Stimulated activated CD8-positive, alpha-beta memory T cell treated with anti-CD3 and anti-CD28 coated beads, Interleukin-4, amount 100 ng/mL, for 1 hour (primary cell): ENCODE measurements around the gene GALE.
"Not testable (repeated sequence)": the region's sequence is repeated elsewhere in the genome, so short reads cannot be mapped to it uniquely, and the experiment has no call there.

ENCODE experiments used
- DNase-seq, 2 donors: peaks; one replicate each; pipeline ENCODE4 v3.0.0-alpha.2; 2020; ENCODE audit warnings: low read depth in 2 of 2, low spot score in 1 of 2

The GALE gene

GRCh38 chr1:23800400-23801337 lies at the start of gene GALE:
Gene GALE, minus strand, starts transcription at chr1:23800754. Its CDS starts 1,747 bp downstream, at chr1:23799007.
- peak; percentile 95 to 97 for DNase-seq

DNA sequence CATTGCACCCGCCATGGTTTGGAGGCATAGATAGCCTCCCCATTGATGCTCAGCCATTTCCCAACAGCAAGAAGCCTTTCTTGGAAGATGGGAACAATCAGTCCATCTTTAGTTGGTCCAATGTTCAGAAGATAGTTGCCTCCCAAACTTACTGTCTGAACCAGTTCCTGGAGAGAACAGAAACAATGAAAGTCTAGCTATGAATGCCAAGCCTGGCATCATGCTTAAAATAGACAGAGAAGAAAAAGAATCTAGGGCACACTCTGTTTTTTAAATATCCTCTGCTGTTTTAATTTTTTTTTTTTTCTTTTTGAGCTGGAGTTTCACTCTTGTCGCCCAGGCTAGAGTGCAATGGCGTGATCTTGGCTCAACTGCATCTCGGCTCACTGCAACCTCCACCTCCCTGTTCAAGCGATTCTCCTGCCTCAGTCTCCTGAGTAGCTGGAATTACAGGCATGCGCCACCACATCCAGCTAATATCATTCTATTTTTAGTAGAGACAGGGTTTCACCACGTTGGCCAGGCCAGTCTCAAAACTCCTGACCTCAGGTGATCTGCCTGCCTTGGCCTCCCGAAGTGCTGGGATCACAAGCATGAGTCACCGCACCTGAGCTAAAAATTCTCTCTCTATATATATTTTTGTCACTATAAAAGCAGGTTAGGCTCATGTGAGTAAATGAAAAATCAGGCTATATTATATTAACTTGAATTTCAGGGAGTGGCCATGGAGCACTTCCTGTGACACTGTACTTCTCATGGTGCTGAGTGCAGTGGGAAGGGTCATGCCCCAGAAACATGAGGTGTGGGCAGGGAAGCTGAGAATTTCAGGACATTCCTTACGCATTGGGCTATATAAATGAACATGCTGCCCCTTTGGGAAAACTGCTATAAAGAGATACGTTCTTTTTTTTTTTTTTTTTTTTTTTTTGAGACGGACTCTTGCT lies 48.4 kb upstream of the GALE start:
- no peak for DNase-seq

- not testable (repeated sequence) for DNase-seq
These were observed 47.0 kb upstream of the GALE start for GRCh38 chr1:23847482-23848095.

DNA sequence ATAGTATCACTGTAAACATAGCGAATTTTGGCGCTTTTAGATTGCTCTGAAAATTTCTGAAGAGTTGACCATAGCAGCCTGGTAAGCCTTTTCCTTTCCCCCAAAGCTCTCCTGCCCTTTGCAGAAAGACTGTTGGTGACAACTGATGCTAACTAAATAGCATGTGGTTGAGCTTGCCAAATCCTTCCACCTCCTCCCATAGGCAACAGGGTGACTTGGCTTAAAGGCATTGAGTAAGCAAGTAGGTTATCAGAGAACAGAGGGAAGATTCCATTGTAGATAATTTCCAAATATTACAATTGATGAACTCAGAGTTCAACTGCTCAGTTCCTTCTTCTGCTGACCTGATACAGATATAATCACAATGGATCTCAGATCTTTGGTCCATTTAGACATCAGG lies 44.6 kb upstream of the GALE start:
- DNase-seq: no peak

- no peak for DNase-seq
These were observed 43.1 kb upstream of the GALE start for GRCh38 chr1:23843644-23844043.

DNA sequence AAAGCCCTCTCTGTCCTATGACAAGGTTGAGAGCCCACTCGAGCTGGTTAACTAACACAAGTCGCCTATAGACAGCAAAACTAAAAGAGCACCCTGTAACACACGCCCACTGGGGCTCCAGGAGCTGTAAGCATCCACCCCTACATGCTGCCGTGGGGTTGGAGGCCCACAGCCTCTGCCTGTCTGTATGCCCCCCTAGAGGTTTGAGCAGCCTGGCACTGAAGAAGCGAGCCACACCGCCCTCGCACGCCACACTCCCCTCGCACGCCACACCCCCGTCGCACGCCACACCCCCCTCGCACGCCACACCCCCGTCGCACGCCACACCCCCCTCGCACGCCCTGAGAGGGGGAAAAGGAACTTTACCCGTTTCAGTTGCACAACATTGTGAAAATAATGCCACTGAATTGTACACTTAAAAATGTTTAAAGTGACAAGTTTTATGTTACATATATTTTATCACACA lies 37.9 kb upstream of the GALE start:
- DNase-seq: peak; percentile 59 to 63

- DNase-seq: no peak
These were observed 37.4 kb upstream of the GALE start for GRCh38 chr1:23837908-23838307.

GRCh38 chr1:23836037-23836436 lies 35.5 kb upstream of the GALE start:
- no peak for DNase-seq

- DNase-seq: not testable (repeated sequence)
These were observed 33.6 kb upstream of the GALE start for GRCh38 chr1:23834156-23834555.

DNA sequence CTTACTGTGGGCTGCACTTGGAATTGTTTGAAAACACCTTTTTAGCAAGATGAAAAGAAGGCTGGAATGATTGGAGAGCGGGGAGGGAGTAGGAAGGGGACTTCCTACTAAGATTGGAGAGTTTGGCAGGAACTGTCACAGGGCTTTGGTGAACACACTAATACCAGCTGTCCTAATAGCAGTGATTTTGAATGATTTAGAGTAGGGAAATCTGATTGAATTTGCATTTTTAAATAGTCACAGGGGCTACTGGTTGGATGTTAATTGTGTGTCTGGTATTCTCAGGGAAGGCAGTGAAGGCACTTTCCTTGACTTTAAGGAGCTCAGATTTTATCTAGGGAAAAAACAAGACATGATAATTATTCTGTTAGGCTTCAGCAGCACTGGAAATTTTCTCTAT lies 27.2 kb upstream of the GALE start:
- no peak for DNase-seq

DNA sequence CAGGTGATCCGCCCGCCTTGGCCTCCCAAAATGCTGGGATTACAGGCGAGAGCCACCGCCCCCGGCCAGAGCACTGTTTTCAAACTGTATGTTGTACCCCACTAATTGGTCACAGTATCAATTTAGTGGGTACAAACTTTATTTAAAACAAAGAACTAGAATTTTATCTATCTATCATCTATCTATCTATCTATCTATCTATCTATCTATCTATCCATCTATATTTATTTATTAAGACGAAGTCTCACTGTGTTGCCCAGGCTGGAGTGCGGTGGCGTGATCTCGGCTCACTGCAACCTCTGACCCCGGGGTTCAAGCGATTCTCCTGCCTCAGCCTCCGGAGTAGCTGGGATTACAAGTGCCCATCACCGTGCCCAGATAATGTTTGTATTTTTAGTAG lies 26.0 kb upstream of the GALE start:
- not testable (repeated sequence) for DNase-seq

GRCh38 chr1:23825762-23826522 lies 25.4 kb upstream of the GALE start:
- no peak for DNase-seq

DNA sequence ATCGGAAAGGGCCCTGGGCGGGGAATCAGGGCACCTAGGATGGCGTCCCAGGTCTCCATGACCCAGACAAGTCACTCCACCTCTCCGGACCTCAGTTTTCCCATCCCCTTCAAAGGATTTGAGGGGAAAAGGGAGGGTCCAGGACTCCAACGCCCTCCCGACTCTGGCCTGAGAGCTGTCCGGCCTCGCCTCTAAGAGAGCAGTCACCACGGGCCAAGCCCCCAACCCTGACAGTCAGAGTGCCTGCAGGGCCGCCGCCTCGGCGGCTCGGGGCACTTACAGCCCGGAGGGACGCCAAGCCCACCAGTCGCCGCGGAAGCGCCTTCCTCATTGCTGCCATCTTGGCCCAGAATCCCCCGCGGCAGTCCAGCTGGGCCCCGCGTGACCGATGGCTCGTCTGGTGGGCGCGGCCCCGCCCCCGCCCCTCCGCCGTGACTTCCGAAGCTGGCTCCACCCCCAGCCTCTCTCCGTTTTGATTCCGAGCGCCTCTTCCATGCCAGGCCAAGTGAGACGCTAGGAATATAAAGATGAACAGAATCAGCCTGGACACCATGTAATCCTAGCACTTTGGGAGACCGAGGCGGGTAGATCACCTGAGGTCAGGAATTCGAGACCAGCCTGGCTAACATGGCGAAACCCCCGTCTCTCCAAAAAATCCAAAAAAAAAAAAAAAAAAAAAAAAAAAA lies 24.7 kb upstream of the GALE start, which contains the start of gene HMGCL:
HMGCL (minus strand) TSS at position 354 of the 686 bp plus-strand sequence; CDS start at position 340, 14 bp downstream.
- DNase-seq: peak; percentile 75 to 78

- DNase-seq: no peak
These were observed 24.1 kb upstream of the GALE start for GRCh38 chr1:23824711-23825075.

GRCh38 chr1:23823767-23824166 lies 23.2 kb upstream of the GALE start:
- no peak for DNase-seq

DNA sequence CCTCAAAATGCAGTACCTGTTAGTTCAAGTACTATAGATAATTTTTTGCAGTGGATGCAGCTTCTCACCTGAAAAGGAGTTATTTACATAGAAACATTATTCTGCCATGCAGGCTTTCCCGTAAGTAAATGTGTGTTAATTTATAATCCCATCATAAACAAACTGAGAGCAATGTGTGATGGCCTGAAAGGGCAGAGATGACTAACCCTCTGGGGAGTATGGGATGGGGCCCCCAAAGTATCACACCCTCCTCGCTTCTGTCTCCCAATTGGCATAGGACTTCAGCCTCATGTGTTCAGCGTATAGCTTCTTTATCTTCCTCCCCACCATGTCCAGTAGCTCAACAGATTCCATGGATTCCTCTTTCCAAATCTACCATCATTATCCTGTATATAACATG lies 17.1 kb upstream of the GALE start:
- no peak for DNase-seq

- DNase-seq: no peak
These were observed 16.4 kb upstream of the GALE start for GRCh38 chr1:23816906-23817305.

DNA sequence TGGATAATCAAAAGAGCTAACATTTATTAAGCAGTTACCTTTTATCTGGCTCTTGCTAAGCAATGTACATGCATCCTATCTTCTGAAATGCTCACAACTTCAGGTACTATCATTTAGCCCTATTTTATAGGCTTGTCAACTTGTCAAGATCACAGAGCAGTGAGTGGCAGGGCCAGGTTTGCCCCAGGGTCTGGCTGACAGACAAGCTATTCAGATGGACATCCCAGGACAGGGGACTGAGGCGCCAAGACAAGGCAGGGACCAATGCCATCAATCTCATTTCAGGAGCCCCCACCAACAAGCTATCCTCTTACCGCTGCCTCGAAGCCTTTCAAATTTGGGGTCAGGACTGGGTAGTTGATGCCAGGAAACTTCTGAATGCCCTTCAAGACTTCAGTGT lies 15.8 kb upstream of the GALE start:
- no peak for DNase-seq

- no peak for DNase-seq
These were observed 13.5 kb upstream of the GALE start for GRCh38 chr1:23814016-23814415.
